MM.1S (cell line): ENCODE results near the gene MALL.
"Not testable (repeated sequence)": the region's sequence is repeated elsewhere in the genome, so short reads cannot be mapped to it uniquely, and the experiment has no call there.

Experiments
- CTCF ChIP-seq: fragments of 300-600 bp; sonication (generic); IDR thresholded peaks from 2 replicates; pipeline ENCODE4 v1.5.1; 2016; ENCODE audit warnings: antibody characterized with exemption, low read length, mixed read lengths
- EZH2 ChIP-seq: fragments of 300-600 bp; sonication (generic); optimal IDR thresholded peaks from 2 replicates; pipeline ENCODE3; 2017; ENCODE audit warnings: low read depth, mild to moderate bottlenecking, antibody characterized with exemption, low read length, mixed read lengths
- EZH2phosphoT487 ChIP-seq: fragments of 300-600 bp; sonication (generic); IDR thresholded peaks from 2 replicates; pipeline ENCODE4 v1.6.1; 2018; ENCODE audit warnings: antibody characterized with exemption, low read length

- not testable (repeated sequence) for TF ChIP-seq CTCF, EZH2, EZH2phosphoT487
Measured at GRCh38 chr2:110035384-110035783, 80.2 kb downstream of the MALL start.
